ENCODE data around the gene MBOAT2.
"Not testable (repeated sequence)": the region's sequence is repeated elsewhere in the genome, so short reads cannot be mapped to it uniquely, and the experiment has no call there.

Gene MBOAT2

DNA sequence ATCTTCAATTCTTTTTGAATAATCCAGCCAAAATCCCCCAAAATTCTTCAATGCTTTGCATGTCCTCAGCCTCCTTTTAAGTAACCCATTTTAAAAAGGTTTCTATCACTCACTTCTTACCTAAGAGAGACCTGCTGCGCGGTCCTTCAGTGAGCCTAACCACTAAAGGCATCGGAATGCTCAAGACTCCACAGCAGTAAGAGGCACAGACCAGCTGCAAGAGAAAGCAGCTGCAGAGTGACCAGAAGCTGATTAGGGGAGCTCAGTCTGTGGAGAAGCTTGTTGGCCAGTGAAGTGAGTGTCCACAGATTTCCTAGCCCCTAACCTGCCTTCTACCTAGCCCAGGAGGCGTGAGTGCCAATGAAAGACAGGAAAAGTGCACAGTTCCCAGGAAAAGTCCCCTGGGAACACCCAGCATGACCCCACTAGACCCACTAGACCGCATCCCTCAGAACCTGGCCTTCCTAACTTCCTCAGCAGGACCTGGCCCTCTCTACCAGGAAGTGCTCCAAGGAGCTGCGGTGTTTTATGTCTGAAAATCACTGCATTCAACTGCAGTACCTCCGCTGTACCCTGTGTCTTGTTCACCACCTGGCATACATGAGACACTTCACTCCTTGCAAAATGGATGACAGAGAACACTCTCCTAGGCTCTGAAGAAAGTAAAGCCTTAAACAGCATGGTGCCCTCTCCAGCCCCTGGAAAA, 10.1 kb downstream of the MBOAT2 start:
- no peak for DNase-seq (ENCODE audit: low spot score)

DNA sequence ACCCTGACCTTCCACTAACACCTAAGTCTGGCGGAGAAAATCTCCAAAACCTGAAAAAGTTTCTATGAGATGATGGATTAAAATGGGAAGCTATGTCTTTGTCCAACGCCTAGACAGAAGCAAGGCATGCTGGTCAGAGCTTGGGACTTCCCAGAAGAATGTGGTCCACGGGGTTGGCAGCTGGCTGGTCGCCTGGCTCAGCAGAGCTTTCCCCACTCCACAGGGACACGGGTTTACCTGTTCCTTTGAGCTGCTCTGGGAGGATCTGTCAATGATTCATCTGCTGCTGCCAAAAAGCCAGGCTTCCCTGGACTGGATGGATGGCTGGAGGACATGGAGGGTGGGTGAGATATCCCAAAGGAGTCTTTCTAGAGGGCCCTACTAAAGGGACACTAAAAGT, 10.8 kb downstream of the MBOAT2 start:
- DNase-seq (ENCODE audit: low spot score), result no peak

DNA sequence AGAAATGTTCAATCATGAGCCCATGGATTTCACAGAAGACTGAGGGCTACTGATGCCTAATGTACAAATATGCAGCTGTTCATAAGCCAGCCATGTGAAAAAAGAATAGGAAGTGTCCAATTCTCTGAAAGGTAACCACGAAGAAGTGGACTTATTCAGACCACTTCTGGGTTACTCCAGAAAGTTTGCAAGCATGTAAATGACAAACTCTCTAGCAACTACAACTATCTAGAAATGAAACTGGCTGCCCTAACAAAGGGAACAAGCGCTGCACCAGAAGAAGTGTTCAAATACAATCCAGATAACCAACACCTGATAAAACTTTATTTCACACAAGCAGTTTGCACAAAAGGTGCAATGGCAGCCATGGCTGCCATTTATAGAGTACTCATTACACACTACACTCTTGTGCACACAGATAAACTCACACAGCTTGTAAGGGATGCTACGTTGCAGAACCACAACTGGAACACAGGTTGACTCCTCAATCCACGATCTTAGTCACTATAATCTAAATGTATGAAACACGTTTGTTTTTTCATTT, 13.9 kb downstream of the MBOAT2 start:
- no peak for DNase-seq (ENCODE audit: low spot score)

DNA sequence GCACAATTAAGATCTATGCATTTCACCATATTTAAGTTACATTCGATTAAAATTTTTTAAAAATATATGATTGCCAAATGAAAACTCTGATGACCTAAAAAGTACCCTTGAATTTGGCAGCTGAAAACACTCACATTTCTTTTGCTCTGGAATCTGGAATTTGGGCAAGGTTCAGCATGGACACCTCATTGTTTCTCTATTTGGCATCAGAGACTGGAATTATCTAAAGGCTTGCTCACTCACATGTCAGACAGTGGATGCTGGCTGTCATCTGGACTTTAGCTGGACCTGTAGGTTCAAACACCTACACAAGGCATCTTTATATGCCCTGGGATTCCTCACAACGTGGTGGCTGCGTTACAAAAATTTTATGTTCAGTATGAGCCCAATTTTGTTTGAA, 16.1 kb downstream of the MBOAT2 start:
- DNase-seq (ENCODE audit: low spot score), result no peak

DNA sequence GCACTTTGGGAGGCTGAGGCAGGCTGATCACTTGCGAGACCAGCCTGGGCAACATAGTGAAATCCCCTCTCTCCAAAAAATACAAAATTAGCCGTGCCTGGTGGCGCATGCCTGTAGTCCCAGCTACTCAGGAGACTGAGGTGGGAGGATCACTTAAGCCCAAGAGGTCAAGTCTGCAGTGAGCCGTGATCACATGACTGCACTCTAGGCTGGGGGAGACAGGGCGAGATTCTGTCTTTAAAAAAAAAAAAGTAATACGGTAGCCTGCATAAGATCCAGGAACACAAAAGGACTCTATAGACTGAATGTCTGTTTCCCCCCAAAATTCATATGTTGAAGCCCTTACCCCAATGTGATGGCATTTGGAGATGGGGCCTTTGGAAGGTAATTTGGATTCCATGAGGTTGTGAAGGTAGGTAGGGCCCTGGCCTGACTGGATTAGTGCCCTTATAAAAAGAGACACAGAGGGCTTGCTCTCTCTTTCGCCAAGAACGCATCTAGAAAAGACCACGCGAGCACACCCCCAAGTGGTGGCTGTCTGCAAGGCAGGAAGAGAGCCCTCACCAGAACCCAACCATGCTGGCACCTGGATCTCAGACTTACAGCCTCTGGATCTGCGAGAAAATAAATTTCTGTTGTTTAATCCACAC, 17.0 kb downstream of the MBOAT2 start:
- no peak for DNase-seq (ENCODE audit: low spot score)

DNA sequence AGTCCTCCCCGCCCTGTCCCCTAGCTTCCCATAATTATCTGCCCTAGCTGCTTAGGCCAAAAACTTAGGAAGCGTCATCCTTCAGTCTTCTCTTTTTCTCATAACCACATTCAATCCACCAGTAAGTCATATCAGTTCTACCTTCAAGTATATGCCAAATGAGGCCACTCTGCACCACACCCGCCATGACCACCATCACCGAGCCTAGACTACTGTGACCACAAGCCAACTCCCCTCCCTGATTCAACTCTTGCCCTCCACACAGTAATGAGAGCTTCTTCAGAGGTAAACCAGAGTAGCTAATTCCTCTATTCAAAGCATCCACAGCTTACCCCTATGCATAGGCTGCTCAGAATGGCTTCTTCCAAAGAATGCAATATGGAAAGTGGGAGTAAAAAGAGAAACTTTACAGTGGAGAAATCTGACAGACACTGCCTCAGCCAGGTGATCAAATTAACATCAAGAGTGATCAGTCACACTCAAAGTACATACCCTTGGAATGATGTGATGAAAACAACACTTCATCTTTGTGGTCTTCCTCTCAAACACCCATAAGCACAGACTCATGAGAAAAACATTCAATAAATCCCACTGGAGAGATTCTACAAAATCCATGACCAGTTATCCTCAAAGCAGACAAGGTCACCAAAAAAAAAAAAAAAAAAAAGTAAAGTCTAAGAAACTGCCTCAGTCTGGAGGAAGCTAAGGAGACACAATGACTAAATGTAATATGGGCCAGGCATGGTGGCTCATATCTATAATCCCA, 17.7 kb downstream of the MBOAT2 start:
- DNase-seq (ENCODE audit: low spot score), result no peak

DNA sequence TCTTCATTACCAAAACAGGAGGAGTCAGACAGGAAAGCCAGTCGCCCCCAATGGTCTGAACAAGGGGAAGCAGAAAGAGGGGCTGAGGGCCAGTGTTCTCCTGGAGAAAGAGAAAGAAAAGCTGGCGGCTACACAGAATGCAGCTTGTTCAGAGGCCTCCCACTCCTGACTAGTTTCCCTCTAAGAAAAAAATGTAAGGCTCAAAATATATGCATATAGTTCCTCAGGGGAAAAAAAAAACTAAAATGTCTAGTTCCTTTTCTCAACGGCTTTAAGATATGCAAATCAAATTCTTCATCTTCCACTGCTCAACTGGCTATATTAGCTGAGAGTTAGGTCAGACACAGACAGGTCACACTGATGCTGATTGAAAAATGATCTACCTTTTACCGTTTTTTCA, 18.6 kb downstream of the MBOAT2 start:
- DNase-seq (ENCODE audit: low spot score), result no peak

DNA sequence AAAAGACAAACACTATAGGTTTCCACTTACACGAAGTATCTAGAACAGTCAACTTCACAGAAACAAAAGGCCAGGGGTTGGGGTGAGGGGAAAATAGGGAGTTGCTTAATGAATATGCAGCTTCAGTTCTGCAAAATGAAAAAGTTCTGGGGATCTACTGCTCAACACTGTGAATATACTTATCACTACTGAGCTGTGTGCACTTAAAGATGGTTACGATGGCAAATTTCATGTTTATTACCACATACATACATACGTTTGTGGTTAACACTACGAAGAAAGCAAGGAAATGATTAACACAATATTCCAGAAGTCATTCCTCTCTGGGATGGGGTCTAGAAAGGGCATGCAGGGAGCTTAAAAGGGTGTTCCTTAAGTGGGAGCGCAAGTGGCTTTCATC, 19.3 kb downstream of the MBOAT2 start:
- no peak for DNase-seq (ENCODE audit: low spot score)

DNA sequence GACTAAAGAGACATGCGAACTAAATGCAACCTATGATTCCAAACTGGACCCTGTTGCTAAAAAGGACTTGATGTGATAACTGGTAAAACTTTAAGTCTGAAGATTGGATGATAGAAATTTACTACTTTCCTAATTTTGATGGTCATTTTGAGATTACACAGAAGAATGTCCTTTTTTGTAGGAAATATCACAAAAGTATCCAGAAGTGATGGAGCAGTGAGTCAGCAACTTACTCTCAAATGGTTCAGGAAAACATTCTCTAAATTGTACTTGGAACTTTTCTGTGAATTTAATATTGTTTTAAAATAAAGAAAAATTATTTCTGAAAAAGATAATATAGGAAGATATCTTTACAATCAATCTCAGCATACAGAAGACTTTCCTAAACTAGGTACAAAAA, 19.9 kb downstream of the MBOAT2 start:
- no peak for DNase-seq (ENCODE audit: low spot score)

DNA sequence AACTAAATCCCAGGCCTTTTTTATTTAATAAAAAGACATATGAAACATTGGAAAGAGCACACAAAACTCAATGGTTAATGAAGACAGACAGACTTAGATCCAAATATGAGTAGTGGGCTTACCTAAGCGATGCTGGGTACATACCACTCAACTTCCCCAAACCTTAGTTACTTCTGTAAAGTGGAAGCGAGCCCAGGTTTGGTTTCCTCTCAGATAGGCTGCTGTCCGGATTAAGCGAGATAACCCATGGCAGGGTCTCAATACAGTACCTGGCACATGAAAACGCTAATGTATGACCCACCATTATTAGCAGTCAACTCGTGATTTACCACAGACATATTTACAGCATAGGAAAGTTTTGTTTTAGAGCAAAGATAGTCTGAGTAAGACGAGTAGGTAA, 21.6 kb downstream of the MBOAT2 start:
- DNase-seq (ENCODE audit: low spot score), result no peak

DNA sequence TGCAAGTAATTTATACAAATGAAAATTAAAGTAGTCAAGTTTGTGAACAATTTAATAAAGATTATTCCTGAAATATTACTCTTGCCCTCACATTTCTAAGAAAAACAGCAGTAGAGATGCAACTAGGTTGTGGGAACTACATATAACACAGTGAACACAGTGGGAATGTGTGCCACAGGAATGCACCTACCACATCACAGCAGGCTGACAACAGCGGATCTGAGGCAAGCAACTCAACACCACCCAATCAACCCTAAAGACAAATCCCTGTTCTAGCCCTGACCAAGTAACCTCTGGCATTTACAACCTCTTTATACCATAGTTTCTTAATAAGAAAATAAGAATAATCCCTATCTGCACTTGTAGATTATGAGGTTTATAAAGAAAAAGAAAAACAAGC, 23.4 kb downstream of the MBOAT2 start:
- no peak for DNase-seq (ENCODE audit: low spot score)

DNA sequence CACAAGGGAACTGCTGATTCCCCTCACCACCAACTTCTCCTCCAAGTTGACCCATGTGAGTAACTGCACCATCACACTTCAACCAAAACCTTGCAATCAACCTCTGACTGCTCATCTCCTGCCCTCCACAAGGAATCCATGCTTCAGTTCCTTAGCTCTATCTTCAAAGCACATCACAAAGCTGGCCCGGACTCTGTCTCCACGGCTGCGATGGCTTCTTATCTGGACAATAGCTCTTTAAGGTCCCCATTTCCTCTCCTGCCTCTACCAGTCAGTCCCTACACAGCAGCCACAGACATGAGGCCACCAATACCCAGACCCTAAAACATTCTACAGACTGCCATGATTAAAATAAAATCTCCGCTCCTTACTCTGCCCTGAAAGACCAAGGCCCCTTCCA, 25.7 kb downstream of the MBOAT2 start:
- DNase-seq (ENCODE audit: low spot score), result no peak

DNA sequence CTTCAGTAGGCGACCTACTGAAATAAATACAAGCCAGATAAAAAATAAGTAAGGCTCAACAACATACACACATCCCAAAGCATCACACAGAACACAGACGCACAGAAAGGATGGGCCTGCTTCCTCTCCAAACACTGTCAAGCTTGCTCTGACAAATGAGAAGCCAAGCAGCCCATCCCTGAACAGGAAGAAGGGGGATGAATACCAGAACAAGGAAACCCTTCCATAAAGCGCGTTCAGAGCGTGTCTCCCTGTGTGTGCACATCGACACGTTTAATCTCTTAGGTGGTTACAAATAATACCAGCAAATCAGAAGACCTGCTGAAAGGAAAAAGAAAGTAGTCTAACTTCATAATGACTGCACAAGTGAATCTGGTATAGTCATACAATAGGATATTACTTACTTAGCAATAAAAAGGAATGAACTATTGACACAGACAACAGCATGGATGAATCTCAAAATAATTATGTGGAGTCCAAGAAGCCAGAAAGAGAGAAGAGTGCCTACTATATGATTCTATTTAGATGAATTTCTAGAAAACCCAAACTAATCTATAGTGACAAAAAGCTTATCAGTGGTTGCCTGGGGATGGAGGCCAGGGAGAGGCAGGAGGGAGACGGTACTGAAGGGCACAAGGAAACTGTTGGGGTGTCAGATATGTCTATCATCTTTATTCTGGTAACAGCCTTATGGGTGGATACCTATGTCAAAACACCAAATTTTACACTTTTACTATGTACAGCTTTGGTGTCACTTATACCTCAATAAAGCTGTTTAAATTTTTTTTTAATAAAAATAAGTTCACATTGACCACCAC, 26.8 kb downstream of the MBOAT2 start:
- DNase-seq (ENCODE audit: low spot score), result no peak

DNA sequence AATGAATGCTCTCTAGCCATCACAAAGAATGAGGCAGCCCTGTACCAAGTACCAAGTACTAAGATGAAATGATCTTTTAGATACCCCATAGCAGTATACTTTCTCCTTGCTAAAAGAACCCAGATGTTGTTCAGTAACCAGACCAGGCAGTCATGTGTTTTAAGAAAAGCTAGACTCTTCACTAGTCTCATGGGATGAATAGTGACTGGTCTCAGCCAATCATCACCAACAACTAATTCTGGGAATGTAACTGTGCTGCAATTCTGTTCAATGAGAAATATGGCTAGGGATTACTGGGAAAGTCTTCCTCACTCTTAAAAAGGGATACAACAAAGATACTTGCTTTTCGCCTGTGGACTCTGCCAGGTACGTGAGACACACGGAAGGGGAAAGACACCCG, 29.5 kb downstream of the MBOAT2 start:
- DNase-seq (ENCODE audit: low spot score), result no peak

DNA sequence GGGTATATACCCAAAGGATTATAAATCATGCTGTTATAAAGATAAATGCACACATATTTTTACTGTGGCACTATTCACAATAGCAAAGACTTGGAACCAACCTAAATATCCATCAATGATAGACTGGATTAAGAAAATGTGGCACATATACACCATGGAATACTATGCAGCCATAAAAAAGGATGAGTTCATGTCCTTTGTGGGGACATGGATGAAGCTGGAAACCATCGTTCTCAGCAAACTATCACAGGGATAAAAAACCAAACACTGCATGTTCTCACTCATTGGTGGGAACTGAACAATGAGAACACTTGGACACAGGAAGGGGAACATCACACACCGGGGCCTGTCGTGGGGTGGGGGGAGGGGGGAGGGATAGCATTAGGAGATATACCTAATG, 30.5 kb downstream of the MBOAT2 start:
- not testable (repeated sequence) for DNase-seq (ENCODE audit: low spot score)

DNA sequence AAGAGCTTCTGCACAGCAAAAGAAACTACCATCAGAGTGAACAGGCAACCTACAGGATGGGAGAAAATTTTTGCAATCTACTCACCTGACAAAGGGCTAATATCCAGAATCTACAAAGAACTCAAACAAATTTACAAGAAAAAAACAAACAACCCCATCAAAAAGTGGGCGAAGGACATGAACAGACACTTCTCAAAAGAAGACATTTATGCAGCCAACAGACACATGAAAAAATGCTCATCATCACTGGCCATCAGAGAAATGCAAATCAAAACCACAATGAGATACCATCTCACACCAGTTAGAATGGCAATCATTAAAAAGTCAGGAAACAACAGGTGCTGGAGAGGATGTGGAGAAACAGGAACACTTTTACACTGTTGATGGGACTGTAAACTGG, 30.9 kb downstream of the MBOAT2 start:
- DNase-seq (ENCODE audit: low spot score), result not testable (repeated sequence)

DNA sequence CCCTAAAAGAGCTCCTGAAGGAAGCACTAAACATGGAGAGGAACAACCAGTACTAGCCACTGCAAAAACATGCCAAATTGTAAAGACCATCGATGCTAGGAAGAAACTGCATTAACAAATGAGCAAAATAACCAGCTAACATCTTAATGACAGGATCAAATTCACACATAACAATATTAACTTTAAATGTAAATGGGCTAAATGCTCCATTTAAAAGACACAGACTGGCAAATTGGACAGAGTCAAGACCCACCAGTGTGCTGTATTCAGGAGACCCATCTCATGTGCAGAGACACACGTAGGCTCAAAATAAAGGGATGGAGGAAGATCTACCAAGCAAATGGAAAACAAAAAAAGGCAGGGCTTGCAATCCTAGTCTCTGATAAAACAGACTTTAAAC, 34.1 kb downstream of the MBOAT2 start:
- DNase-seq (ENCODE audit: low spot score), result not testable (repeated sequence)

DNA sequence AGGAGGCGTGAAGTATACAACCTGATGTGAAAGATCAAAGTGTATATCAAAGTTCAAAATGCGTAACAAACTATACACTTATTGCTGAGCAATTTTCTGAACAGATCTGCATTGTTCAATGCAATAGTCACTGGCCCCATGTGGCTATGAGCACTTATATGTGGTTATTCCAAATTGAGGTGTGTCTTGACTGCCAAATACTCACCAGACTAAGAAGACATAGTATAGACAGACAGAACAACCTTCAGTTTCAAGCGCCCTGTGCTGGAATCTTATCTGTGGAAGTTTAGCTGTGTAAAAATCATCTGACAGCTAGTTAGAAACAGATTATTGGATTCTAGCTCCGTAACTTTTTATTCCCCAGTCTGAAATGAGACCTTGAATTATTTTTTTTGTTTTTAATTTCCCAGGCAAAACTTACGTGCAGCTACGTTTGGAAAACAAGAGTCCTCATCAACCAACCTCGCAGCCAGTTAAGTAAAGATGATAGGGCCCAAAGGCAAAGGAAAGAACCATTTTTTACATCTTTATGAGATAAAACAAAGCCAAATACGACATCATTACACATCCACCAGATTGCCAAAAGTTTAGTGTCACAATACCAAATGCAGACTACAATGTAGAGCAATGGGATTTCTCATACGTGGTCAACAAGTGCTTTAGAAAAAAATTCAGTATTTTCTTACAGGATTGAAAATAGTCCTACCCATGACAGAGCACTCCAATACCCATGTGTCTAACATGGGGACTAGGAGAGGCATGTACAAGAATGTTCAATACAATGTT, 37.2 kb downstream of the MBOAT2 start:
- DNase-seq (ENCODE audit: low spot score), result no peak

DNA sequence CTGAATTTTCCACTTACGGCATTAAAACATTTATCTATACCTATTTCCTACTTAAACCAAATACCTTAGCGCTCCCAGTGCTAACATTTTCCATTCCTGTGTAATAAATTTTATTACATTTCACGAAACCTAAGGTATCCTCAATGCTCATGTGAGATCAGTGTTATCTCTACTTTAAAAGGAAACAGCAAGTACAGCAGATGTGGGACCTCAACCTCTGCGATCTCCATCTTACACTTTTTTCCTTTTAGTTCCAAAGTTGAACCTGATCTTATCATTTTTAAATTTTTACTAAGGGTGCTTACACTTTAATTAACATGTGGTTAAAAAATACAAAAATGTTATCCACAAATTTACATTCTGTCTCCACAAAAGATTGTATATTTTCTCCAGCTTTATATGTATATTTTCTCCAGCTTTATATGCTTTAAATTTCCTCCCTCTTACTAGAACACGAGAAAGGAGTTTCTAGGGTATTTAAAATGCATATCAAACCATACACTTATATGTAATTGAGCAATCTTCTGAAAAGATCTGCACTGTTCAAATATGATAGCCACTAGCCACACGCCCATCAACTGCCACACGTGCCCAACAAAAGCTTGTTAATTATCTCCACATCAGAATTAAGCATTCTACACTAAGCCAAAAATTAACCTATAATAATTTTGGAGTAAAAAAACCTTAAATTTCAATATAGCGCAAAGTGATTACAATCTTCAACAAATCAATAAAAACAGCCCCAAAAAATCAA, 38.1 kb downstream of the MBOAT2 start:
- no peak for DNase-seq (ENCODE audit: low spot score)

DNA sequence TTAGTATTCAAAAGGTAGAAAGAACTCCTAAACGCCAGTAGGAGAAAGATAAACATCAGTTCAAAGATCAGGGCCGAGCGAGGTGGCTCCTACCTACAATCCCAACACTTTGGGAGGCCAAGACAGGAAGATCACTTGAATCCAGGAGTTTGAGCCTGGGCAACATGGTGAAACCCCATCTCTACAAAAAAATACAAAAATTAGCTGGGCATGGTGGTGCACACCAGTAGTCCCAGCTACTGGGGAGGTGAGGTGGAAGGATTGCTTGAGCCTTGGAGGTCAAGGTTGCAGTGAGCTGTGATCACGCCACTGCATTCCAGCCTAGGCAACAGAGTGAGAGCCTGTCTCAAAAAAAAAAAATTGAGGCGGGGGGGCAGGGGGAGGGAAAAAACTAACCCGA, 40.6 kb downstream of the MBOAT2 start:
- DNase-seq (ENCODE audit: low spot score), result no peak

DNA sequence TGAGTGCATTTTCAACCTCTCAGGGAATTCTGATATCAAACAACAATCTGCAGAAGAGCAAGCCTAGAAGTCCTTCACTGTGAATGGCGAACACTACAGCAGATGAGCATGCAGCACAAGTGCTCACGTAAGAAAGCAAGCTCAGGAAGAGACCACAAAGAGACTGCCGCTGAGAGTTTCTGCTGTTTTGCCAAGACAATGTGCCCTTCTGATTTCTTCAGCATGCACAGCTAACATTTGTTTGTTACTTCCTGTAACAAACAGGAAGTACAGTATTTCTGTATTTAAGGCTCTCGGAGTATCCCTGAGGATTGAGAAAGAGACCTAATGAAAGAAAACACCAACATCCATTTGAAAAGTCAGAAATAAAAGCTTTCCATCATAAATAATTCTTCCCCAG, 45.9 kb downstream of the MBOAT2 start:
- no peak for DNase-seq (ENCODE audit: low spot score)
